ENCODE measurements around the gene THSD4. TPM values are rescaled to one million over a fixed set of nuclear protein-coding genes. Genes with fewer than 3 reads are reported as not detected.

Gene THSD4
- total RNA-seq, result 6.2 and 25.5 TPM in 2 replicates
- 5.1 and 6.2 TPM in 2 replicates for polyA plus RNA-seq

DNA sequence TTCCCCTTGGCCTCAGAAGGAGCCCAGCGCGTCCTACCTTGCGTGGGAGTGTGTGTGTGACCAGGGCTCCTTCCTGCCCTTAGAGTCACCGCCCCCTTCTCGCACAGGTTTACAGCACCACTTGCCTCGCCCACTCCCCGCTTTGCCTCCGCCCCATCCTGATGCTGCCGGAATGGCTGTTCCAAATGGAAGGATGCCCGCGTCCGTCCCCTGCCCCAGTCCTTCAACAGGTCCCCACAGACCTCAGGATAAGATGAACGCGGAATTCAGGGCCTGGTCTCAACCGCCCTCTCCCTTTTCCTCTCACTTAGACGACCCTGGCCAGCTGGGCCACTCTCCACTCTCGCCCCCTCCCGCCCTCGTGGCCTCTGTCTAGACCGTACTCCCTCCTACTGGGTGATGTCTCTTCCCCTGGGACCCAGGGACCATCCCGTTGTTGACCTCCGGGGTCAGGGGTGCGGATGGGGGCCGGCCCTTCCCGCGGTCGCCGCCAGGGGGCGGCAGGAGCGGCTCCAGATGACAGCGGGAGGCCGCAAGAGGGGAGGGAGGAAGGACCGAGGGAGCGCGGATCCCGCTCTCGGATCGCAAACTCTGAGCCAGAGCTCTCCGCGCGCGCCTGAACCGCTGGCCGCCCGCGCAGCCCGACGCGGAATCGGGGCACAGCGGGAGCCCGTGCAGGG is at the start of gene THSD4:
TSS of gene THSD4 (plus strand) at position 585 of the 680 bp plus-strand sequence.
- Histone ChIP-seq H3K27ac (no peak within 1 kb of the TSS), H3K4me3 (peak within 1 kb of the TSS; percentile 67), H3K36me3 (no peaks in the 10 kb centered on the region), H3K9me3 (ENCODE audit: low read depth) (no peaks in the 10 kb centered on the region), H3K4me1 (ENCODE audit: low read depth) (peaks cover 20% of the 10 kb centered on the region), H3K27me3 (peaks cover 9% of the 10 kb centered on the region)
- DNase-seq (ENCODE audit: low read depth in 1 of 2, low spot score in 1 of 2), result peak; percentile 81 to 87
- TF ChIP-seq, protein P1, sequence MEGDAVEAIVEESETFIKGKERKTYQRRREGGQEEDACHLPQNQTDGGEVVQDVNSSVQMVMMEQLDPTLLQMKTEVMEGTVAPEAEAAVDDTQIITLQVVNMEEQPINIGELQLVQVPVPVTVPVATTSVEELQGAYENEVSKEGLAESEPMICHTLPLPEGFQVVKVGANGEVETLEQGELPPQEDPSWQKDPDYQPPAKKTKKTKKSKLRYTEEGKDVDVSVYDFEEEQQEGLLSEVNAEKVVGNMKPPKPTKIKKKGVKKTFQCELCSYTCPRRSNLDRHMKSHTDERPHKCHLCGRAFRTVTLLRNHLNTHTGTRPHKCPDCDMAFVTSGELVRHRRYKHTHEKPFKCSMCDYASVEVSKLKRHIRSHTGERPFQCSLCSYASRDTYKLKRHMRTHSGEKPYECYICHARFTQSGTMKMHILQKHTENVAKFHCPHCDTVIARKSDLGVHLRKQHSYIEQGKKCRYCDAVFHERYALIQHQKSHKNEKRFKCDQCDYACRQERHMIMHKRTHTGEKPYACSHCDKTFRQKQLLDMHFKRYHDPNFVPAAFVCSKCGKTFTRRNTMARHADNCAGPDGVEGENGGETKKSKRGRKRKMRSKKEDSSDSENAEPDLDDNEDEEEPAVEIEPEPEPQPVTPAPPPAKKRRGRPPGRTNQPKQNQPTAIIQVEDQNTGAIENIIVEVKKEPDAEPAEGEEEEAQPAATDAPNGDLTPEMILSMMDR (IDR thresholded peaks at IDR 0.05; ENCODE audit: low read depth, low read length), result peak; percentile 95

DNA sequence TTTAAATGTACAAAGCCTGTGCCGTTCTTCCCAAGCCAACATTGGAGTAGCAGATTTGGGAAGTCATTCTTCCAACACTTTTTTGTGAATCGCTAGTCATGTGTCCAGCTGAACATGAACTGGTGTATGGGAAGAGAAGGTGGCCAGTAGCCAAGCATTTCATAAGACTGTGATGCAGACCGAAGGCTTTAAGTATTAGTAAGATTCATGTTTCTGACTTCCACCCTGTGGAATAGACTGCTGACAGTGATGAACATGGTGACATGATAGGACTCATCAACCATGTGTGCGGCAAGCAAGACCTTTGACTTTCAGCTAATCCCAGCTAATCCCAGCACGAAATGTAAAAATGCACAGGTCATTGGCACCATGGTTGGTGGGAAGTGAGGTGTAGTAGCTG is 48.3 kb upstream of the THSD4 start:
- Histone ChIP-seq H3K4me3 (no peak overlapping the region), H3K27ac (no peak overlapping the region), H3K36me3 (no peaks in the 10 kb centered on the region), H3K9me3 (ENCODE audit: low read depth) (no peaks in the 10 kb centered on the region), H3K4me1 (ENCODE audit: low read depth) (no peaks in the 10 kb centered on the region), H3K27me3 (no peaks in the 10 kb centered on the region)
- DNase-seq (ENCODE audit: low read depth in 1 of 2, low spot score in 1 of 2), result peak in 1 of 2 donors; percentile 92
- TF ChIP-seq, protein P1 (IDR thresholded peaks at IDR 0.05; ENCODE audit: low read depth, low read length), result no peak

- DNase-seq (ENCODE audit: low read depth in 1 of 2, low spot score in 1 of 2), result no peak
- TF ChIP-seq, protein P1 (IDR thresholded peaks at IDR 0.05; ENCODE audit: low read depth, low read length), result no peak
- Histone ChIP-seq H3K27ac (no peak overlapping the region), H3K27me3 (no peaks in the 10 kb centered on the region), H3K4me3 (no peak overlapping the region), H3K4me1 (ENCODE audit: low read depth) (no peaks in the 10 kb centered on the region), H3K36me3 (no peaks in the 10 kb centered on the region), H3K9me3 (ENCODE audit: low read depth) (no peaks in the 10 kb centered on the region)
Measured at GRCh38 chr15:71069693-71070092, 45.6 kb upstream of the THSD4 start.

GRCh38 chr15:71071529-71071928 is 43.7 kb upstream of the THSD4 start:
- H3K4me3 ChIP-seq, result no peak overlapping the region
- H3K36me3 ChIP-seq, result no peaks in the 10 kb centered on the region
- H3K9me3 ChIP-seq (ENCODE audit: low read depth), result no peaks in the 10 kb centered on the region
- H3K4me1 ChIP-seq (ENCODE audit: low read depth), result no peaks in the 10 kb centered on the region
- TF ChIP-seq, protein P1 (IDR thresholded peaks at IDR 0.05; ENCODE audit: low read depth, low read length), result no peak
- H3K27me3 ChIP-seq, result no peaks in the 10 kb centered on the region
- DNase-seq (ENCODE audit: low read depth in 1 of 2, low spot score in 1 of 2), result no peak
- H3K27ac ChIP-seq, result no peak overlapping the region

DNA sequence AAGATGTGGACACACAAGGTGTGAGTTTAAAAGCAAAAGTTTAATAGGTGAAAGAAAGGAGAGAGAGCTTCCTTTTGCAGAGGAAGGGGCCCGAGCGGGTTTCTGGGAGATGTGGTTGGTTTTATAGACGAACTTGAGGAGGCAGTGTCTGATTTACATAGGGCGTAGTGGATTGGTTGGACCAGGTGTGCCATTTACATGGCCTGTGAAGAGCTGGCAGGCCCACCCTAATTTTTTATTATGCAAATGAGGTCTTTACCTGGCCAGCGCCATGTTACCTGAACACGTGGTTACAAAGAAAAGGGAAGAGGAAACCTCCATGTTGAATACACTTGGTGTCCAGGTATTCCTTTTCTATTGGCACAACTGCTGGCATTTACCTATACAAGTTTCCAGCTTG is 42.8 kb upstream of the THSD4 start:
- TF ChIP-seq, protein P1 (IDR thresholded peaks at IDR 0.05; ENCODE audit: low read depth, low read length), result no peak

More for the DNA sequence above, 42.8 kb upstream of the THSD4 start:
- no peaks in the 10 kb centered on the region for H3K27me3 ChIP-seq
- H3K4me1 ChIP-seq (ENCODE audit: low read depth), result no peaks in the 10 kb centered on the region
- DNase-seq (ENCODE audit: low read depth in 1 of 2, low spot score in 1 of 2), result no peak
- no peak overlapping the region for H3K4me3 ChIP-seq
- no peaks in the 10 kb centered on the region for H3K9me3 ChIP-seq (ENCODE audit: low read depth)
- no peaks in the 10 kb centered on the region for H3K36me3 ChIP-seq
- no peak overlapping the region for H3K27ac ChIP-seq

Data from cardiac muscle cell (in vitro differentiated cells and primary cell).